Chondrocyte (in vitro differentiated cells): ENCODE measurements around the gene KEL. TPM values are rescaled to one million over a fixed set of nuclear protein-coding genes. Genes with fewer than 3 reads are reported as not detected.

Experiments
- DNase-seq: peaks from one replicate; pipeline ENCODE4 v3.0.0; 2021; ENCODE audit warnings: mixed read lengths, low spot score
- H3K27ac Mint-ChIP-seq: one replicate; pipeline ENCODE4 v1.8.0; 2021; ENCODE audit warnings: mild to moderate bottlenecking, moderate library complexity, mixed read lengths; ENCODE audit not compliant: unreplicated experiment
- H3K27me3 Mint-ChIP-seq: 2 replicates; pipeline ENCODE4 v1.8.0; 2021; ENCODE audit warnings: low read depth, mixed read lengths
- H3K36me3 Mint-ChIP-seq: 2 replicates; pipeline ENCODE4 v1.8.0; 2021; ENCODE audit warnings: low read depth, mixed read lengths
- H3K4me1 Mint-ChIP-seq: 2 replicates; pipeline ENCODE4 v1.8.0; 2021; ENCODE audit warnings: low read depth, mild to moderate bottlenecking, mixed read lengths
- H3K4me3 Mint-ChIP-seq: one replicate; pipeline ENCODE4 v1.8.0; 2021; ENCODE audit warnings: mild to moderate bottlenecking, moderate library complexity, mixed read lengths; ENCODE audit not compliant: unreplicated experiment
- H3K9me3 Mint-ChIP-seq: 2 replicates; pipeline ENCODE4 v1.8.0; 2021; ENCODE audit warnings: low read depth, mixed read lengths
- CTCF ChIP-seq: fragments of 200-600 bp; sonication (generic); IDR thresholded peaks from 2 replicates; pipeline ENCODE4 v1.5.0; 2021; ENCODE audit warnings: antibody characterized with exemption, mild to moderate bottlenecking, moderate library complexity
- total RNA-seq: library from RNA; stranded (reverse); gene quantifications from 3 replicates; pipeline ENCODE4 v1.2.1, GENCODE V29; 2021

KEL gene
- total RNA-seq, 1 donor from 2014 or later = 0.40 TPM

GRCh38 chr7:142942746-142943145 lies 19.4 kb downstream of the KEL start:
- Mint-ChIP-seq H3K27me3 (peaks cover 3% of the 10 kb centered on the region), H3K27ac (no peak overlapping the region), H3K9me3 (peaks cover 3% of the 10 kb centered on the region), H3K4me3 (no peak overlapping the region), H3K4me1 (no peaks in the 10 kb centered on the region), H3K36me3 (no peaks in the 10 kb centered on the region)
- no peak for TF ChIP-seq CTCF
- no peak for DNase-seq

GRCh38 chr7:142941541-142941940 lies 20.6 kb downstream of the KEL start:
- H3K27ac Mint-ChIP-seq = no peak overlapping the region

GRCh38 chr7:142940966-142941535 lies 21.1 kb downstream of the KEL start:
- Mint-ChIP-seq H3K4me3 (no peak overlapping the region), H3K27ac (no peak overlapping the region), H3K27me3 (peaks cover 3% of the 10 kb centered on the region), H3K9me3 (peaks cover 3% of the 10 kb centered on the region), H3K4me1 (no peaks in the 10 kb centered on the region), H3K36me3 (no peaks in the 10 kb centered on the region)
- no peak for DNase-seq
- no peak for TF ChIP-seq CTCF

More at GRCh38 chr7:142941541-142941940, 20.6 kb downstream of the KEL start:
- H3K27me3 Mint-ChIP-seq = peaks cover 3% of the 10 kb centered on the region
- H3K9me3 Mint-ChIP-seq = peaks cover 3% of the 10 kb centered on the region
- H3K4me3 Mint-ChIP-seq = no peak overlapping the region
- no peaks in the 10 kb centered on the region for H3K4me1 Mint-ChIP-seq
- no peak for TF ChIP-seq CTCF
- no peaks in the 10 kb centered on the region for H3K36me3 Mint-ChIP-seq
- no peak for DNase-seq

GRCh38 chr7:142939226-142939910 lies 22.8 kb downstream of the KEL start, which contains the start of gene LLCFC1:
LLCFC1 (plus strand) TSS chr7:142939484; CDS start chr7:142939622, 138 bp downstream.
- Mint-ChIP-seq H3K27me3 (peaks cover 5% of the 10 kb centered on the region), H3K36me3 (no peaks in the 10 kb centered on the region), H3K4me1 (no peaks in the 10 kb centered on the region), H3K9me3 (peaks cover 3% of the 10 kb centered on the region), H3K4me3 (no peak within 1 kb of the TSS), H3K27ac (no peak within 1 kb of the TSS)
- no peak for DNase-seq
- TF ChIP-seq CTCF = no peak

- Mint-ChIP-seq H3K4me1 (no peaks in the 10 kb centered on the region), H3K27me3 (peaks cover 5% of the 10 kb centered on the region), H3K9me3 (peaks cover 3% of the 10 kb centered on the region), H3K36me3 (no peaks in the 10 kb centered on the region), H3K27ac (no peak overlapping the region), H3K4me3 (no peak overlapping the region)
- DNase-seq = no peak
- no peak for TF ChIP-seq CTCF
Observed at GRCh38 chr7:142938611-142939010, 23.6 kb downstream of the KEL start.
